T-helper 17 cell (primary cell): ENCODE data around the gene USP31. TPM values are rescaled to one million over a fixed set of nuclear protein-coding genes. Genes with fewer than 3 reads are reported as not detected.

Source experiments
- ATAC-seq: fragments of 150-1000 bp; cut with Tn5 transposase; 2 replicates; pipeline ENCODE4 v1.10.0; 2021; ENCODE audit warnings: mild to moderate bottlenecking, moderate library complexity
- DNase-seq, 3 donors: peaks; one replicate each; pipeline versions ENCODE4 v3.0.0 to v3.0.0-alpha.2; 2020 to 2021
- H3K9me3 ChIP-seq: one replicate; pipeline ENCODE4 v1.7.0; 2013; ENCODE audit warnings: low read length, mild to moderate bottlenecking; ENCODE audit not compliant: control insufficient read depth, poor library complexity, severe bottlenecking
- H3K27ac Mint-ChIP-seq: one replicate; pipeline ENCODE4 v1.8.0; 2022; ENCODE audit warnings: mild to moderate bottlenecking, moderate library complexity, mixed read lengths
- H3K27me3 Mint-ChIP-seq: one replicate; pipeline ENCODE4 v1.8.0; 2022; ENCODE audit warnings: mixed read lengths
- H3K36me3 Mint-ChIP-seq: one replicate; pipeline ENCODE4 v1.8.0; 2022; ENCODE audit warnings: low read depth, mixed read lengths
- H3K4me1 Mint-ChIP-seq: one replicate; pipeline ENCODE4 v1.8.0; 2022; ENCODE audit warnings: mild to moderate bottlenecking, mixed read lengths
- H3K4me3 Mint-ChIP-seq: one replicate; pipeline ENCODE4 v1.8.0; 2022; ENCODE audit warnings: mild to moderate bottlenecking, moderate library complexity, mixed read lengths
- total RNA-seq, 4 donors: library from RNA in 2 of 4; stranded (reverse) in 2 of 4; gene quantifications; one replicate each; pipeline ENCODE4 v1.2.3 and lab custom pipeline; 2022 to 2026

USP31 gene
- total RNA-seq, 2 donors from 2014 or later, result 3.5 to 7.2 TPM

- no peak for DNase-seq
- Mint-ChIP-seq H3K4me3 (no peak overlapping the region), H3K27me3 (peaks cover 25% of the 10 kb centered on the region), H3K4me1 (no peaks in the 10 kb centered on the region), H3K36me3 (no peaks in the 10 kb centered on the region), H3K27ac (no peak overlapping the region)
- H3K9me3 ChIP-seq, result no peaks in the 10 kb centered on the region
- no peak for ATAC-seq
Observed at GRCh38 chr16:23024044-23024443, 125.2 kb downstream of the USP31 start.

GRCh38 chr16:23020084-23020483 is 129.2 kb downstream of the USP31 start:
- H3K9me3 ChIP-seq, result no peaks in the 10 kb centered on the region
- Mint-ChIP-seq H3K27ac (no peak overlapping the region), H3K27me3 (peaks cover 39% of the 10 kb centered on the region), H3K36me3 (no peaks in the 10 kb centered on the region), H3K4me3 (no peak overlapping the region), H3K4me1 (no peaks in the 10 kb centered on the region)
- DNase-seq (no peak), ATAC-seq (no peak)

- H3K9me3 ChIP-seq, result no peaks in the 10 kb centered on the region
- no peaks in the 10 kb centered on the region for H3K36me3 Mint-ChIP-seq
- no peak overlapping the region for H3K27ac Mint-ChIP-seq
- ATAC-seq (no peak), DNase-seq (no peak)
- H3K27me3 Mint-ChIP-seq, result peaks cover 32% of the 10 kb centered on the region
- H3K4me1 Mint-ChIP-seq, result no peaks in the 10 kb centered on the region
- no peak overlapping the region for H3K4me3 Mint-ChIP-seq
Observed at GRCh38 chr16:23016368-23016767, 132.9 kb downstream of the USP31 start.

GRCh38 chr16:23015580-23015979 is 133.7 kb downstream of the USP31 start:
- Mint-ChIP-seq H3K4me3 (no peak overlapping the region), H3K4me1 (no peaks in the 10 kb centered on the region), H3K36me3 (no peaks in the 10 kb centered on the region), H3K27ac (no peak overlapping the region), H3K27me3 (peaks cover 32% of the 10 kb centered on the region)
- ATAC-seq (no peak), DNase-seq (no peak)
- H3K9me3 ChIP-seq, result no peaks in the 10 kb centered on the region

GRCh38 chr16:23014592-23014991 is 134.7 kb downstream of the USP31 start:
- Mint-ChIP-seq H3K27me3 (peaks cover 32% of the 10 kb centered on the region), H3K27ac (no peak overlapping the region), H3K36me3 (no peaks in the 10 kb centered on the region), H3K4me1 (no peaks in the 10 kb centered on the region), H3K4me3 (no peak overlapping the region)
- no peak for ATAC-seq
- no peak for DNase-seq
- no peaks in the 10 kb centered on the region for H3K9me3 ChIP-seq

Other genes with a start within 250 kb of the USP31 start
- gene SCNN1G, start 33.3 kb upstream of the USP31 start, total RNA-seq, result not detected
- not detected for gene SCNN1B, start 152.8 kb upstream of the USP31 start, total RNA-seq